Stimulated activated naive CD8-positive, alpha-beta T cell treated with anti-CD3 and anti-CD28 coated beads, Interleukin-15, amount 100 ng/mL, for 72 hours (primary cell): ENCODE results near the gene MYMX.

ENCODE experiments used
- ATAC-seq: fragments of 150-1000 bp; cut with Tn5 transposase; 2 replicates; pipeline ENCODE4 v1.10.0; 2021; ENCODE audit warnings: mild to moderate bottlenecking, moderate library complexity
- DNase-seq, 2 donors: peaks; one replicate each; pipeline ENCODE4 v3.0.0; 2021 to 2022
- H3K27ac Mint-ChIP-seq, 2 donors: one replicate each; pipeline ENCODE4 v1.8.0; 2022; ENCODE audit warnings: mild to moderate bottlenecking in 2 of 2, mixed read lengths in 2 of 2, moderate library complexity in 2 of 2
- H3K27me3 Mint-ChIP-seq: one replicate; pipeline ENCODE4 v1.8.0; 2022; ENCODE audit warnings: mixed read lengths
- H3K4me1 Mint-ChIP-seq: one replicate; pipeline ENCODE4 v1.8.0; 2022; ENCODE audit warnings: mild to moderate bottlenecking, mixed read lengths
- H3K4me3 Mint-ChIP-seq, 2 donors: one replicate each; pipeline ENCODE4 v1.8.0; 2022; ENCODE audit warnings: mild to moderate bottlenecking in 2 of 2, mixed read lengths in 2 of 2, moderate library complexity in 1 of 2
- H3K9me3 Mint-ChIP-seq, 2 donors: one replicate each; pipeline ENCODE4 v1.8.0; 2022; ENCODE audit warnings: mixed read lengths in 2 of 2

MYMX gene

GRCh38 chr6:44247338-44248302 lies 30.9 kb downstream of the MYMX start:
- Mint-ChIP-seq H3K27me3 (no peaks in the 10 kb centered on the region), H3K27ac (peak overlapping the region; percentile 100), H3K4me3 (peak overlapping the region; percentile 99), H3K9me3 (no peaks in the 10 kb centered on the region), H3K4me1 (peaks cover 68% of the 10 kb centered on the region)
- peak; percentile 76 for ATAC-seq
- peak; percentile 87 to 94 for DNase-seq

- H3K4me1 Mint-ChIP-seq = peaks cover 77% of the 10 kb centered on the region
- ATAC-seq (no peak), DNase-seq (no peak)
- peak overlapping the region; percentile 100 for H3K27ac Mint-ChIP-seq
- H3K9me3 Mint-ChIP-seq = no peaks in the 10 kb centered on the region
- H3K27me3 Mint-ChIP-seq = no peaks in the 10 kb centered on the region
- H3K4me3 Mint-ChIP-seq = peak overlapping the region; percentile 99
Observed at GRCh38 chr6:44248579-44248978, 31.9 kb downstream of the MYMX start.

- peaks cover 84% of the 10 kb centered on the region for H3K4me1 Mint-ChIP-seq
- H3K4me3 Mint-ChIP-seq = peak overlapping the region; percentile 99
- DNase-seq (no peak), ATAC-seq (no peak)
- H3K27ac Mint-ChIP-seq = peak overlapping the region; percentile 100
- no peaks in the 10 kb centered on the region for H3K27me3 Mint-ChIP-seq
- no peaks in the 10 kb centered on the region for H3K9me3 Mint-ChIP-seq
Observed at GRCh38 chr6:44249082-44249748, 32.5 kb downstream of the MYMX start.

DNA sequence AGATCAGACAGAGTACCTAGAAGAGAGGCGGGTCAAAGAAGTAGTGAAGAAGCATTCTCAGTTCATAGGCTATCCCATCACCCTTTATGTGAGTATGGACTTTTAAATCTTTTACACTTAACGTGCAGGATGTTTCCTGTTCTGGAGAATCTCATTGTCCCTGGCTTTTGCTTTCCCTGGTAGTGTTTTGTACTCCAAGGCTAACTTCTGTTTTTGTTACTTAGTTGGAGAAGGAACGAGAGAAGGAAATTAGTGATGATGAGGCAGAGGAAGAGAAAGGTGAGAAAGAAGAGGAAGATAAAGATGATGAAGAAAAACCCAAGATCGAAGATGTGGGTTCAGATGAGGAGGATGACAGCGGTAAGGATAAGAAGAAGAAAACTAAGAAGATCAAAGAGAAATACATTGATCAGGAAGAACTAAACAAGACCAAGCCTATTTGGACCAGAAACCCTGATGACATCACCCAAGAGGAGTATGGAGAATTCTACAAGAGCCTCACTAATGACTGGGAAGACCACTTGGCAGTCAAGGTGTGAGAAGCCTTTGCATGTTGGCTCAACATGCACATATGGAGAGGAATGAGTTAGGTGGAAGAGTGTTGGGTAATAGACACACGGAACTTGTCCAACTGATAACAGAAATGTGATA lies 33.5 kb downstream of the MYMX start:
- no peak for DNase-seq
- no peaks in the 10 kb centered on the region for H3K27me3 Mint-ChIP-seq
- ATAC-seq = no peak
- H3K9me3 Mint-ChIP-seq = no peaks in the 10 kb centered on the region
- H3K4me3 Mint-ChIP-seq = peak overlapping the region; percentile 99
- H3K4me1 Mint-ChIP-seq = peaks cover 92% of the 10 kb centered on the region
- peak overlapping the region; percentile 16 to 100 for H3K27ac Mint-ChIP-seq

DNA sequence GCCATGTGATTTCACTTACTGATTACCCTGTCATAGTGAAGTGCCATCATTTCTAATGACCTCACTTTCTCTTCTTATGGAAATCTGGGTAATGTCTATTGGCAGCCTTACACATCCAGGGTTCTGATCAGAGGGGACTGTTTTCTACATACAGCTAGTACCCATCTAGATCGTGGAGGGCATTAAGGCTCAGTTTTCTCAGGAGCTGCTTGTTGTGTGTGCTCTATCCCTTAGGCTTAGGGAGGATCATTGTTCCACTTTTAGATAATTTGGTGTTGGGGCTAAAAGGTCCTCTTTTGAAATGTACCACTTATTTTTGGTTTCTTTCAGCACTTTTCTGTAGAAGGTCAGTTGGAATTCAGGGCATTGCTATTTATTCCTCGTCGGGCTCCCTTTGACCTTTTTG lies 34.0 kb downstream of the MYMX start:
- H3K27me3 Mint-ChIP-seq = no peaks in the 10 kb centered on the region
- no peak for ATAC-seq
- no peak for DNase-seq
- no peaks in the 10 kb centered on the region for H3K9me3 Mint-ChIP-seq
- H3K4me1 Mint-ChIP-seq = peaks cover 92% of the 10 kb centered on the region
- peak overlapping the region in 1 of 2 donors; percentile 100 for H3K27ac Mint-ChIP-seq
- peak overlapping the region; percentile 17 to 99 for H3K4me3 Mint-ChIP-seq

DNA sequence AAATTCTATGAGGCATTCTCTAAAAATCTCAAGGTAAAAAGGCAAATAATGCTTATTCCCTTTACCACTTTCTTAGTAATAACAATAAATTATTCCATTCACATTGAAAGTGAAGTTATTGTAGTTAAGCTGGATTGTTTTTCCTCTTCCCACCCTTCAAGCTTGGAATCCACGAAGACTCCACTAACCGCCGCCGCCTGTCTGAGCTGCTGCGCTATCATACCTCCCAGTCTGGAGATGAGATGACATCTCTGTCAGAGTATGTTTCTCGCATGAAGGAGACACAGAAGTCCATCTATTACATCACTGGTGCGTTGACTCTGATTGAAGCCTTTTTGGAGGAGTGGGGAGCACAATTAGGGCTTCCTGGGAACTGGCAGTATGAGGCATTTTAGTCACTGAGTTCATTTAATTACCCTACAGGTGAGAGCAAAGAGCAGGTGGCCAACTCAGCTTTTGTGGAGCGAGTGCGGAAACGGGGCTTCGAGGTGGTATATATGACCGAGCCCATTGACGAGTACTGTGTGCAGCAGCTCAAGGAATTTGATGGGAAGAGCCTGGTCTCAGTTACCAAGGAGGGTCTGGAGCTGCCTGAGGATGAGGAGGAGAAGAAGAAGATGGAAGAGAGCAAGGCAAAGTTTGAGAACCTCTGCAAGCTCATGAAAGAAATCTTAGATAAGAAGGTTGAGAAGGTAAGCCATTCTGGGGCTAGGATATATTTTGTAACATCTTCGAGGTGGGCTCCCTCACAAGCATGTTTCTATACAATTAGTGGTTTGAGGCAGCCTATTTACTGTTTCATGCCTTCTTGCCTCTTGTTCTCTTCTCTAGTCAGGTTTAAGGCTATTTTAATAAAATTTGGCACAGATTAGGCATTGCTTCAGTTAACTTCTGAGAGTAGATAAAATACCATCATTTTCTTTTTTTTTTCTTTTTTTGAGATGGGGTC lies 35.1 kb downstream of the MYMX start:
- peak overlapping the region; percentile 54 to 100 for H3K27ac Mint-ChIP-seq
- ATAC-seq = no peak
- H3K9me3 Mint-ChIP-seq = no peaks in the 10 kb centered on the region
- no peak for DNase-seq
- H3K4me1 Mint-ChIP-seq = peaks cover 98% of the 10 kb centered on the region
- peak overlapping the region; percentile 13 to 40 for H3K4me3 Mint-ChIP-seq
- H3K27me3 Mint-ChIP-seq = no peaks in the 10 kb centered on the region

- Mint-ChIP-seq H3K27me3 (no peaks in the 10 kb centered on the region), H3K27ac (peak overlapping the region in 1 of 2 donors; percentile 97), H3K4me3 (no peak overlapping the region), H3K9me3 (no peaks in the 10 kb centered on the region), H3K4me1 (peaks cover 92% of the 10 kb centered on the region)
- DNase-seq (peak; percentile 57 to 64), ATAC-seq (no peak)
Observed at GRCh38 chr6:44253307-44254101, 36.8 kb downstream of the MYMX start.

DNA sequence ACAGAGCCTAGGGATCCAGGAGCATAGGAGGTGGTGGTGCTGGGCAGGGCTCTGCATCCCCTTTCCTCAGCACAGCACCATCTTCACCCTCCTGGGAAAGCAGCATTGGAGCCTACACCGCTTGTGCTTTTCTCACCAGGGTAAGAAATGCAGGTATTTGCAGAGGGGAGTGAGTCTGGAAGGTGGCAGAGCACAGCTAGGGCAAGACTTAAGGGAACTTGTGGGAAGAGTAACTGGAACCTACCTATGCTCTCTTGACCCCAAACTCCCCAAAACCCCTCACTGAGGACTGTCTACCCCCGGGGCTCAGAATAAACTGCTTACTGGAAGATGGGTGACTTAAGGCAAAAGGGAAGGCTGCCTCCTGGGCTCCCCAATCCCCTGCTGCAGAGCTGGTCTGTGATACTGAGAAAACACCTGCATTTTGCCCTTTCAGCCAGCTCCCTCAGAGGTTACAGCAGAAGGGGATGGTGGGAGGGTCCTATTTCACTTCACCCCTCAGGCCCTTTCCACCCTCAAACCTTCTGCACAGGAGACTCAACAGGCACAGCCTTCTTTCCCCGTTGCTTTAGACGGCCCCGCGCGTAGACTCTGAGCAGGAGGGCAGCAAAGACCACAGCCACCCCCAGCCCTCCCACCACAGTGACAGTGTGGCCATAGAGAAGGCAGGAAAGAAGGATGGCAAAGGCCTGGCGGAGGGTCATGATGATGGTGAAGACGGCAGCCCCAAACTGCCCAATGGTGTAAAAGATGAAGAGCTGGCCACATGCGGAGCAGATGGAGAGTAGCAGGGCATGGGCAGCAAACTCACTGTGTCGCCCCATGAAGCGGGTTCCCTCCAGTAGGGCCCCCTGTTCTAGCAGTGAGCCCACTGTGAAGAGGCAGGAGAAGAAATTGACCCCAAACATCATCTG lies 37.7 kb downstream of the MYMX start:
- Mint-ChIP-seq H3K27me3 (no peaks in the 10 kb centered on the region), H3K4me3 (peak overlapping the region; percentile 31 to 90), H3K27ac (peak overlapping the region; percentile 29 to 97), H3K9me3 (no peaks in the 10 kb centered on the region), H3K4me1 (peaks cover 89% of the 10 kb centered on the region)
- DNase-seq (no peak), ATAC-seq (no peak)

DNA sequence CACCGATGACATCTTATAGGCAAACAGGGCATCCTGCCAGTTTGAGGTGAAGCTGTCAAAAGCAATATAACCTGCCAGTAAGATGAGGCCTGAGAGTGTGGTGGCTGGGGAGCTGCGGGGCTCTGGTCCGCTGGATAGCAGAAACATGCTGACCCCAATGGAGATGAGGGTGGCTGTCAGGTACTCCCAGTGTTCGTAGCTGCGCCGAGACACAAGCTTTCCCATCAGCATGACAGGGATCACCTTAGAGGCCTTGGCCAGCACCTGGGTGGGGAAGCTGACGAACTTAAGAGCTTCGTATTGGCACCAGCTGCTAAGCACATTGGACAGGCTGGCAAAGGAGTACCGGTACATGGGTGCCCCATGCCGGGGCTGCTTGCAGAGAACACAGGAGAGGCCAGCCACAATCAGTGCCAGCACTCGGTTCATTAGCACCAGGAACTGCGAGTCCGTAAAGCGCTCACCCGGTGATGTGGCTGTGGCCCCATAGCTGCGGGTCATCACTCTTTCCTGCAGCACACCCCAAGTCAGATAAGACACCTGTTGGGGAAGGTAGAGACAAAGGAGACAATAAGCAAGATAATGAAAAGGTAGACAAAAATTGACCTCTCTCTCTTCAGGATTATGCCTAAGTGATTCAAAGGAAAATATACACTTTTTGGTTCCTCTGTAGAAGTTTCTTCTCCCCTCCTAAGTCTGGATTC lies 38.5 kb downstream of the MYMX start:
- peak overlapping the region; percentile 90 to 94 for H3K4me3 Mint-ChIP-seq
- DNase-seq (peak; percentile 28 to 43), ATAC-seq (no peak)
- H3K4me1 Mint-ChIP-seq = peaks cover 85% of the 10 kb centered on the region
- H3K27ac Mint-ChIP-seq = peak overlapping the region; percentile 79 to 97
- no peaks in the 10 kb centered on the region for H3K9me3 Mint-ChIP-seq
- H3K27me3 Mint-ChIP-seq = no peaks in the 10 kb centered on the region

- Mint-ChIP-seq H3K9me3 (no peaks in the 10 kb centered on the region), H3K27ac (peak overlapping the region; percentile 83 to 97), H3K4me1 (peaks cover 85% of the 10 kb centered on the region), H3K4me3 (peak overlapping the region; percentile 90 to 94), H3K27me3 (no peaks in the 10 kb centered on the region)
- DNase-seq (peak in 1 of 2 donors; percentile 26), ATAC-seq (peak; percentile 16)
Observed at GRCh38 chr6:44255871-44256774, 39.4 kb downstream of the MYMX start.

- Mint-ChIP-seq H3K4me1 (peaks cover 85% of the 10 kb centered on the region), H3K27me3 (no peaks in the 10 kb centered on the region), H3K27ac (peak overlapping the region; percentile 83 to 97), H3K4me3 (peak overlapping the region; percentile 90 to 94), H3K9me3 (no peaks in the 10 kb centered on the region)
- no peak for DNase-seq
- ATAC-seq = peak; percentile 41
Observed at GRCh38 chr6:44256775-44257024, 40.0 kb downstream of the MYMX start.

DNA sequence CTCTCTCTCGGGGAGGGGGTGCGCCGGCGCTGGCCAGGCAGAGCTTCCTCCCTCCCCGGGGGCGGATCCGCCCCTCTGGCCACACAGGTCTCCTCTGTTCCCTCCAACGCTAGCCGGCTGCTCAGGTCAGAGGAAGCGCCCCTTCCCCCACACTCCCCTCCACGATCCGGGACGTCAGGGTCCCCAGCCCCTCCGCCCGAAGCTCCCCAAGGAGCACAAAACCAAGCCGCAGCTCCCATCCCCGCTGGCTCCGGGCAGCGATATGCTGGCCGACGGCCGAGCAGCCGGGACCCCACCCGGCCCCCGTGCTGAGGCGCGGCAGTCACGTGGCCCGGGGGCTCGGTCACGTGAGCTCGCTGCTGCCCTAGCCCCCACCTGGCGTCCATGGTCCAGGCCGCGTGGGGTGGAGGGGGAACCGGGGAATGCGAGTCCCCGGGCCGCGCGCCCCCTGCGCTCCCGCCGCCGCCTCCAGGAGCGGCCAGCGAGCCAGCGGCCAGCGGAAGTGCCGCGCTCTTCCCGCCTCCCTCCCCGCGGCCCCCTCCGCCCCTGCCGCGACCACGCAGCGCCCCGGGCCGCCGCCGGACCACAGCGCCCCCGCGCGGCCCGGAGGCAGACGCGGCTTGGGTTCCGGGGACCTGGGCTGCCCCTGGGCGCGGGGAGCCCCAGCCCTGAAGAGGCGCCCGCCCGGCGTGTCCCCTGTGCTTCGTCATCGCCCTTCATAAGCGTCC lies 40.5 kb downstream of the MYMX start, which contains the start of gene SLC35B2:
TSS of gene SLC35B2 (minus strand) at position 504 of the 728 bp plus-strand sequence. CDS start at position 386, 118 bp downstream.
- no peaks in the 10 kb centered on the region for H3K27me3 Mint-ChIP-seq
- peaks cover 86% of the 10 kb centered on the region for H3K4me1 Mint-ChIP-seq
- no peaks in the 10 kb centered on the region for H3K9me3 Mint-ChIP-seq
- DNase-seq (peak; percentile 77 to 82), ATAC-seq (peak; percentile 84)
- peak within 1 kb of the TSS; percentile 90 to 94 for H3K4me3 Mint-ChIP-seq
- H3K27ac Mint-ChIP-seq = peak within 1 kb of the TSS; percentile 83 to 97
